ENCODE measurements around the gene CSK.
A peak's percentile ranks its signal among the peaks of the same experiment; 100 is the strongest.

CSK gene

DNA sequence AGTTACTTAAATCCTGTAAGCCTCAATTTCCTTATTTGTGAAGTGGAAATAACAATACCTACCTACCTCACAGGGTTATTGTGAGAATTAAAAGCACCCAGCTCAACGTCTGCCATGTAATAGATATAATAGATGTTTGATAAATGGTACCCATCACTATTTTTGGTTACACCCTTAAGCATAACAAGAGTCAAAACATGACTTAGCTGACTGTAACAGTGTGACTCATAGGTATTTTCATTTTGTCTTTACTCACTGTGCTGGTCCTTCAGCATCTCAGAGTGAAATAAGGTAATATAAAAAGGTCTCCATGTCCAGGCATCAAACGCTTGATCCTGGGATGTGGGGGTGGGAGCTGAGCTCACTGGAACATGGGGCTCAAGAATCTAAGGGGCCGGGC lies 47.6 kb downstream of the CSK start:
- DNase-seq, result no peak

GRCh38 chr15:74829991-74830390 lies 48.1 kb downstream of the CSK start:
- DNase-seq, result no peak

DNA sequence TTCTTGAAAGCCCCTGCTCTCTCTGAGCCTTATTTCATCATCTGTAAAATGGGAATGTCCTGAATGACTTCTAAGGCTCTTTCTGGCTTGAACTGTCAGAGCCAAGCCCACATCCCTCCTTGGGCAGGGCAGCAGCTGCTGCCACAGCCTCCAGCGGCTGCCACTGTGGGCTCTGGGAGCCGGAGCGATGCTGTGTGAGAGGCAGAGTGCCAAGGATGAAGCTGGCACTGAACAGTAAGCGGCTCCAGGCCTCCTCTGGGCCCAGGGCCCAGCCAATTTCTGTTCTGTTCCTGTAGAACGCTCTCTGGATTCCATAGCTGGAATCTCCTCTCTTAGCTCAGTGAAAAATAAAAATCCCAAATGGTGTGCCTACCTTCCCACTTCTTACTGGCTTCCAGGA lies 49.0 kb downstream of the CSK start:
- DNase-seq, result no peak

GRCh38 chr15:74831813-74832495 lies 50.1 kb downstream of the CSK start:
- no peak for DNase-seq

DNA sequence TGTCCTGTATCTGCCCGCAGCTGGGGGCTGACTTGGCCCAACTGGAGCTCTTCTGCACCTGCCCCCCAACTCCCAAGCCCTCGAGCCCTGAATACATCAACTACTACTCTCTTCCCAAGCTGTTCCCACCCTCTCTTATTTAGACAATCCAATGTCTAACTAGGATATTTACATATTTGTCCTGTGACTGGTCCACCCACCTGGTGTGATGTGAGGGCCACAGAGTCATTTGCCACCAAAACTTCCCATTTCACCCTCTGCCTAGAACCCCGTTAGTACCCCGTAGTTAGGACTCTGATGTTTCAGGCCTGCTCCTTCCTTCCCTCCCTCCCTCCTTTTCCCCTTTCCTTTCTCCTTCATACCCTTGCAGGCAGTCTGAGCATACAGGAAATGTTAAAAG lies 50.9 kb downstream of the CSK start:
- no peak for DNase-seq

DNA sequence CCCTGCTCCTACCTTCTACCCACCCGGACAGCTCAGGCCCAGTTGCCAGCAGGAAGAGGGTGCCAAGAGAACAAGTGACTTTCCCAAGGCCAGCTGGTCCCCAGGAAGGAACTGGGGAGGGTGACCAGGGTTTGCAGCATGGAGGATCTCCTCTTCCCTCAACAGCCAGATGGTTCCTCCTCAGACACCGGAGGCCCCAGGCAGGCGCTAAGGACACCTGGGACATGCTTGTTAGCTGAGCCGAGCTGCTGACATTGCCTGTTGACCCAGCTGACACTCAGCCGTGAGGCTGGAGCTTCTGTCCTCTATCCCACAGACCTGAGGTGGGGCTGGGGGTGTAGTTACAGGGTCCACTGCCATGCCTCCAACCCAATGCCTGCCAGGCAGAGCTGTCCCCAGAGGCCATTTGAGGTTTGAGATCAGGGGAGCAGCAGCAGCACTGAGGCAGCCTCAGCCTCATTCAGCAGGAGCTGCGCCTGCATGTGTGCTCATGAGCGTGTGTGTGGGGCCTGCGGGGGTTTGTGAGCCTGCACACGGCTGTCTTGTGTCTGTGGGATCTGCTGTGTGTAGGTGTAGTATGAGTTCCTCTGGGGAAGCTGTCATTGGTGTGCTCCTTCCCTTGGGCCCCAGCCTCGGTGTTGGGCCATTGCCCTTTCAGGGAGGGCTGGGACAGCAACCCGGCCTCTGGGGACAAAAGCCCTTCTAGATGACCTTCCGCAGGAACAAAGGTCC lies 51.7 kb downstream of the CSK start:
- DNase-seq, result no peak

- peak; percentile 34 to 49 for DNase-seq
Observed at GRCh38 chr15:74835312-74835823, 53.5 kb downstream of the CSK start.

DNA sequence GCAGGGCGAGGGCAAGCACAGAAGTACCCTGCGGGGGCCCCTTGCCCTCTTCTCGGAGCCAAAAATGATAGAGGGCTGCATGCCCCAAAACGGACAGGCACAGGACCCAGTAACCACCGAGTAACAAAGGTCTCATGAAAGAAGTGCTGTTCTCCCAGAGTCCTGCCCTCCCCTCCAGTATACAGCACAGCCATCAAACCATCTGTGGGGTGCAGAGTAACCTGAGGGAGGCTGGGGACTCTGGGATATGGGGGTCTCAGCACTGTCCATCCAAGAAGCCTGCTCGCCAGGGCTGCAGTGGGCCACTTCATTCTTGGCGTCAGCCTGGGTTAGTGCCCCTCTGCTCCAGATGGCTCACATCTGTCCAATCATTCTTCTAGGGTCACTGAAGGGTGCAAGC lies 55.0 kb downstream of the CSK start:
- DNase-seq, result no peak

DNA sequence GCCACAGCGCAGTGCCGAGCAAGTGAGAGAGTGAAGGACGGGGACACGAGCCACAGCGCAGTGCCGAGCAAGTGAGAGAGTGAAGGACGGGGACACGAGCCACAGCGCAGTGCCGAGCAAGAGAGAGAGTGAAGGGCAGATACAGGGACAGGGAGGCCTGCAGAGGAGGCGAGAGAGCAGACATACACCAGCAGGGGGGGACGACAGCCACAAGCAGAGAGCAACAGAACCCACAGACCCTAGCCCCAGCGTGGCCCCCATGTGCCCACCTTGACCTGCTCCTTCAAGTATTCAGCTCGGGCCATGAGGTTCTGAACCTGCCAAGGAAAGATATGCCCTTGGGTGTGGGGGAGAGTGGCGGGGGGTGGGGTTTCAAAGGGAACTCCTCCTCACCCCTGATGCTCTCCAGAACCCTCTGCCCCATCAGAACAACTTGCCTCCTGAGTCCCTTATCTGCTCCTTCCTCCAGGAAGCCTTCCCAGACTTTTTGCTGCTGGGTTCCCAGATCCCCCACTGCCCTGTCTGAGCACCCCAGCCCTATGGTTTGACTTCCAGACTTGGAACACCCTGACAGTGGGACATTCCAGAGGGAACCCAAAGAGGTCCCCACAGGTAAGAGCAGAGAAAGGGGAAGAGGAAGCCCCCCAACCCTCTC lies 55.7 kb downstream of the CSK start:
- DNase-seq, result no peak

GRCh38 chr15:74838137-74838516 lies 56.2 kb downstream of the CSK start:
- no peak for DNase-seq

- no peak for DNase-seq
Observed at GRCh38 chr15:74838746-74839525, 57.1 kb downstream of the CSK start.

DNA sequence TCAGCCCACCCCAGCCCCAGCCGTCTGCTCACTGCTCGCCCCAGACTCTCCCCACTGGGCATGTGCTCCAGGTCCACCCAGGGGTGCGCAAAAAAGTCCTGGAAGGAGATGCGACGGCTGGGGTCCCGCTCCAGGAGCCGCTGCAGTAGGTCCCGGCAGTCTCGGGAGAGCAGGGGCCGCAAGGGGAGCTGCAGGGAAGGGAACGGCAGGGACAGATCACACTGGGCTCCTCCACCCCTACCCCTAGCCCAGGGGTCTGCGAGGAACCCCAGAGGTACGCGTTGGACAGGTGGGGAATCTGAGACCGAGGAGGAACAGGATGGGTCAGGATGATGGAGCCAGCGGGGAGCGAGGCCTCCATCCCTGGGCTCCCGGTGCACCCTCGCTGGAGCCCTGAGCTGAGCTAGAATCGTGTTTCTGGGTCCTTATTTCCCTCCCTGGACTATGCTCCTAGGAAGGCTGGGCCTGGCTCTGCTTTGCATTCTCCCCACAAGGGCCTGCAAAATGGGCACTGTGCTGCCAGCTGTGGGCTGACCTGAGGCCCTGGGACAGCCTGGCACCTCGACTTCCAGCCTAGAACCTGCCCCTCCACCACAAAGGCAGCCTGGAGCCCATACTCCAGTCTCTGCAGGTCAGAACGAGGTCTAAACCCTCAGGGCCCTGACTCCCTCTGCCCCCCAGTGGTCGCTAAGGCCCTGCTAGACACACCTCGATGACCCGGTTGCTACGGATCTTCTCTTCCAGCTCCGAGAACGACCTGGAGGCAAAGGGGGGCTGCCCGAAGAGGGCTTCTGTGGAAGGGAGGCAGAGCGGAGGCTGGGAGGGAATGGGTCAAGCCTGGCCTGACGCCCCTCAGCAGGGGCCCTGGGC lies 57.9 kb downstream of the CSK start:
- no peak for DNase-seq

- no peak for DNase-seq
Observed at GRCh38 chr15:74840851-74841775, 59.2 kb downstream of the CSK start.

DNA sequence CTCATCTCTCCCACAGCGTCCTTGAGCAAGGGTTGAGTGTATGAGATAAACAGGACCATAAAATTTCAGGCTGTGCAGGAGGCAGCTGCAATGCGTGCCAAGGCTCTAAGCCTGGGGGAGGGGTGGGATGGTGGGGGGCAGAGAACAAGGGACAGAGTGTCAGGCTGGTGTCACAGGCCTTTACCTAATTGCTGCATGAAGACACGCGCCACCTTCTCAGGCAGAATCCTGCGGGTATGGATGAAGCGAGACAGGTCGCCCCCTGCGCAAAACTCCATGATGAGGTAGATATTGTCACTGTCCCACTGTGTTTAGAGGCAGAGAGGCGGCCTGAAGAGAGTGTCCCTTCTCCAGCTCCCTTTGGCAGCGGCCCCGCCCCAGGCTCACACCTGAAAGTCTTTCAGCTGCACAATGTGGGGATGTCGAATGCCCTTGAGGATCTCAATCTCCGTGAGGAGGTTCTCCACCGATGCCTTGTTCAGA lies 60.1 kb downstream of the CSK start:
- no peak for DNase-seq

GRCh38 chr15:74842581-74843444 lies 60.9 kb downstream of the CSK start, which contains the start of gene ULK3:
Gene ULK3 (minus strand): TSS chr15:74843156. CDS start chr15:74843105, 51 bp downstream.
- DNase-seq, result peak; percentile 92 to 93

GRCh38 chr15:74843445-74843828 lies 61.6 kb downstream of the CSK start:
- no peak for DNase-seq

GRCh38 chr15:74843891-74844299 lies 62.0 kb downstream of the CSK start:
- no peak for DNase-seq

DNA sequence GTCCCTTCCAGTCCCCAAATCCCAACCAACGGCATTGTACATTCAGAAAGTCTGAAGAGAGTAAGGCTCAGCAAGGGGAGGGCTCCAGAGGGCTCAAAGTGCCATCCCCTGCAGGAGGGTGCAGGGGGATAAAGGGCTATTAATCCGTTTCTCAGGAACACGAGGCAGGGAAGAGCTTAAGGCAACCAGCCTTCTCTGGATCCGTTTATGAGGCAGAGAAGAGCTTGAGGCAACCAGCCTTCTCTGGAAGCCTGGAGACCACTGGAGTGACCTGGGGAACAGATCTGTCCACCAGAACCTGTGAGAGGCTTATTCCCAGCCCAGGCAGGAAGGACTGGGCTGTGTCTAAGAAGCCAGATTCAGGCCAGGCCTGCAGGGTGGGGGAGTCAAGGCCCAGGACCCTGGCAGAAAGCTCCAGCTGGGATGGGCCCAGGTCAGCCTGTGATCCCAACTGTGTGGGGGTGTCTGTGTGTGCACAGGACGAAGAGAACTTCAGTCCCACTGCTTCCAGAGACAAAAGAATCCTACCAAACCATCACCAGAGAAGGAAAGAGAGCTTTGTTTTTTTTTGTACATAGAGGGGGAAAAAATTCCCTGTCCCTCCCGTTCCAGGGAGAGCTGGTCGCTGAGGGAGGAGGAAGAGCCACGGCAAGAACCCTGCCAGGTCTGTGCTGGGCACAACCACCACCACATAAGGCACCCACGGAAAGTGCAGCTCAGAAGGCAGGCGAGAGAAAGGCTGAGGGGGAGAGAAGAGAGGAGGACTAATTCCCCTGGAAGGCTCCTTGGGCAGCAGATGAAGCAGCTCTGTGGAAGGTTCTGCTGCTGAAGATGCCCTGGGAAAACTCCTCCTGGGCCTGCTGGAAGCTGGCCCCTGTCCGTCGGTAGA lies 62.7 kb downstream of the CSK start:
- DNase-seq, result peak in 1 of 2 donors; percentile 11

GRCh38 chr15:74845208-74845568 lies 63.3 kb downstream of the CSK start:
- DNase-seq, result peak; percentile 35 to 52

All from CD4-positive, alpha-beta T cell treated with Interleukin-1 beta for 1 hour (primary cell).